ENCODE results near the gene PRKN.

PRKN gene

DNA sequence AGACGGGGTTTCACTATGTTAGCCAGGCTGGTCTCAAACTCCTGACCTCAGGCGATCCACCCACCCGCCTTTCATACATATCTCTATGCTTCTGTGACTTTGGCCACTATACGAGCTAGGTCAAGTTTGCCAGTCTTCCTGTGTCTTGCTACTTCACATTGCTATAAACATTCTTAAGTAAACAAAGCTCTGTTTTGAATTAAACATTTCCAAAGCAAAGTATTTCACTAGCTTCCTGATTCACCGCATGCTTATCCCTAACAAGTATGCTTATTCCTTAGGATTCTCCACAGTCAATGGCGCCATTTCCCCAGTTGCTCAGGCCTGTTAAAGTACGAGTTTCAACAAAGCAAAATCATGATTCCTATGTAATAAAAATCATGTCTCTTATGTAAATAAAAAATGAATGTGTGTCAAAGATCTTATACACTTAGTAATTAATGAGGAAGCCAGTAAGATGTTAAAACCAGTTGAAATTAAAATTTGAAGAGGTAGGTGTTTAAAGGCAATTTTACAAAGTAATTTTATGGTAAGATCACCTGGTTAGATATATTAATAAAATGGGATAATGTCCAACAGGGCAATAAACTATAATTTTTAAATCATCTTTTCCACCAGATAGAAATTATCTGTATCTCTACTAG lies 88.5 kb downstream of the PRKN start:
- DNase-seq (ENCODE audit: low spot score), result no peak
- in situ Hi-C loops (cut with MboI; ENCODE audit: low pct_unique_long_range_greater_than_20kb, low sequenced_read_pairs, unreplicated experiment), result no loop called here
- TF ChIP-seq, protein P1, sequence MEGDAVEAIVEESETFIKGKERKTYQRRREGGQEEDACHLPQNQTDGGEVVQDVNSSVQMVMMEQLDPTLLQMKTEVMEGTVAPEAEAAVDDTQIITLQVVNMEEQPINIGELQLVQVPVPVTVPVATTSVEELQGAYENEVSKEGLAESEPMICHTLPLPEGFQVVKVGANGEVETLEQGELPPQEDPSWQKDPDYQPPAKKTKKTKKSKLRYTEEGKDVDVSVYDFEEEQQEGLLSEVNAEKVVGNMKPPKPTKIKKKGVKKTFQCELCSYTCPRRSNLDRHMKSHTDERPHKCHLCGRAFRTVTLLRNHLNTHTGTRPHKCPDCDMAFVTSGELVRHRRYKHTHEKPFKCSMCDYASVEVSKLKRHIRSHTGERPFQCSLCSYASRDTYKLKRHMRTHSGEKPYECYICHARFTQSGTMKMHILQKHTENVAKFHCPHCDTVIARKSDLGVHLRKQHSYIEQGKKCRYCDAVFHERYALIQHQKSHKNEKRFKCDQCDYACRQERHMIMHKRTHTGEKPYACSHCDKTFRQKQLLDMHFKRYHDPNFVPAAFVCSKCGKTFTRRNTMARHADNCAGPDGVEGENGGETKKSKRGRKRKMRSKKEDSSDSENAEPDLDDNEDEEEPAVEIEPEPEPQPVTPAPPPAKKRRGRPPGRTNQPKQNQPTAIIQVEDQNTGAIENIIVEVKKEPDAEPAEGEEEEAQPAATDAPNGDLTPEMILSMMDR (IDR thresholded peaks at IDR 0.05; ENCODE audit: extremely low read depth, insufficient read depth, missing control alignments), result no peak

DNA sequence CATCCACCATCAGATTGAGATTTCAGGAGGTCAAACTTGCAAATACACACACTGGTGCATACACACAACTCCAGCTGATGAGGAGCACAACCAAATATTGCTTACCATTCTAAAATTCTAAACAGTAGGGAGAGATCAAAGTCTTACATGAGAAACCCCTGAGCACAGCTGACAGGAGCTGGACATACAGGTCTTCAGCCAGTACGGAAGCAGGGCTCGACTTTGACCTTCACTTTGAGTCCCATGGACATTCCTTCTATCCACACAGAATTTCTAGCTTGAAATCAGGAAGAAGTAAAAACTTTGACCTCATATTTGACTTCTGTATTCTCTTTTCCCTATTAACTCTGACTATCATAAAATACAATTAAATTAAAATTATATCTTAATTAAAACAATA lies 90.2 kb downstream of the PRKN start:
- TF ChIP-seq, protein P1 (IDR thresholded peaks at IDR 0.05; ENCODE audit: extremely low read depth, insufficient read depth, missing control alignments), result no peak
- in situ Hi-C loops (cut with MboI; ENCODE audit: low pct_unique_long_range_greater_than_20kb, low sequenced_read_pairs, unreplicated experiment), result no loop called here
- no peak for DNase-seq (ENCODE audit: low spot score)

DNA sequence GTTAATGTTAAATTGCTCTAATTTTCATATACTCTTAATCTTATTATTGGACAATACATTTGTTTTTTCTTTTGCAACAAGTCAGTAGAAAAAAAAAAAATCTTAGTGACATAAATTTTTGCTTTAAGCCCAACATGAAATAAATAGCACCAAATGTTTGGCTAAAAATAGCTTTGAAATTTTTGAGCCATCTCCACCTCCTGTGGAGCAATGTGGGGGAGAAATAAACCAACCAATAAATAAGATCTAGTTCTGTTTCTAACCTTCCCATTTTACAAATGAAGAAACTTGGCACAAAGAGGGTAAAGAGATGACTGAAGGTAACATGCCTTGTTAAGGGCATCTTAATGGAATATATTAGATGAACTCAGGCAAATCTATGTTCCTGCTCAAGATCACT lies 91.4 kb downstream of the PRKN start:
- no peak for DNase-seq (ENCODE audit: low spot score)
- TF ChIP-seq, protein P1 (IDR thresholded peaks at IDR 0.05; ENCODE audit: extremely low read depth, insufficient read depth, missing control alignments), result no peak
- in situ Hi-C loops (cut with MboI; ENCODE audit: low pct_unique_long_range_greater_than_20kb, low sequenced_read_pairs, unreplicated experiment), result no loop called here

DNA sequence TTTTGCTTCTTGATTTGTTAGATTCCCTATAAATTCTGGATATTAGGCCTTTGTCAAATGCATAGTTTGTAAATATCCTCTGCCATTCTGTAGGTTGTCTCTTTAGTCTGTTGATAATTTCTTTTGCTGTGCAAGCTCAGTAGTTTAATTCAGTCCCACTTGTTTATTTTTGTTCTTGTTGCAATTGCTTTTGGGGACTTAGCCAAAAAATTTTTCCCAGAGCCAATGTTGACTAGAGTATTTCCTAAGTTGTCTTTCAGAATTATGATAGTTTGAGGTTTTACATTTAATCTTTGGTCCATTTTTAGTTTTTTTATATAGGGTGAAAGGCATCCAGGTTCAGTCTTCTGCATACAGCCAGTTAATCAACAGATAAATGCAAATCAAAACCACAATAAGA lies 96.0 kb downstream of the PRKN start:
- in situ Hi-C loops (cut with MboI; ENCODE audit: low pct_unique_long_range_greater_than_20kb, low sequenced_read_pairs, unreplicated experiment), result no loop called here
- DNase-seq (ENCODE audit: low spot score), result no peak
- TF ChIP-seq, protein P1 (IDR thresholded peaks at IDR 0.05; ENCODE audit: extremely low read depth, insufficient read depth, missing control alignments), result no peak

DNA sequence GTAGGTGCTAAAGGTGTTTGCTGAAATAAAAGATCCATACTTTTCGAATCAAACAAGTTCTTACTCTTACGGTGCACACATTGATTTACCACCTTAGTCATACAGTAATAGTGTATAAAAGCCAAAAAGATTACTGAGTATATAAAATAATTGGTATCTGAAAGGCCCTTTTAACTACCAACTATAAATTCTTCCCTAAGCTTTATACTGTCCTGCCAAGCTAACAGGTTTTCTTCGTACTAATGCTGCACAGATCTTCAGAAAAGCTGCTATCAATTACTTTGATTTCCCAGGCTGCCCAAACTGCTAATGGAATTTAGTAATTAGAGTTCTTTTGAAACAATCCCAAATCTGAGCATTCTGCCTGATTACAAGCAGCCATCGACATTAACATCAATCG lies 97.5 kb downstream of the PRKN start:
- DNase-seq (ENCODE audit: low spot score), result no peak
- in situ Hi-C loops (cut with MboI; ENCODE audit: low pct_unique_long_range_greater_than_20kb, low sequenced_read_pairs, unreplicated experiment), result no loop called here
- TF ChIP-seq, protein P1 (IDR thresholded peaks at IDR 0.05; ENCODE audit: extremely low read depth, insufficient read depth, missing control alignments), result no peak

DNA sequence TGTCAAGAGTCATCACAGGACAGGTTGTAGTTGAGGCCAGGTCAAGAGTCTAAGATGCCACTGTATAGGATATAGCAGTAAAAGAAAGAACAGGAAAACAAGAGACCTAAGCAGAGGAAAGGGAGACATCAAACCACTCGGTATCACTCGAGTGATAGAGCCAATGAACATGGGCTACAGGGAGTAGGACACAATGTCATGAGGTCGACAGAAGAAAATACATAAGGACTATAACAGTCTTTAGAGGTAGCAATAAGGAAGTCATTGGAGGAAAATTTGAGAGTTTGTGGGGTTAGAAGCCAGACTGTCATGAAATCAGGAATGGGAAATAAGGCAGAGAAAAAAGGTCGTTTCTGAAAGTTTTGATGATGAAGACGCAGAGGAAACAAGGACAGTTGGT lies 99.7 kb downstream of the PRKN start:
- TF ChIP-seq, protein P1 (IDR thresholded peaks at IDR 0.05; ENCODE audit: extremely low read depth, insufficient read depth, missing control alignments), result no peak
- in situ Hi-C loops (cut with MboI; ENCODE audit: low pct_unique_long_range_greater_than_20kb, low sequenced_read_pairs, unreplicated experiment), result no loop called here
- no peak for DNase-seq (ENCODE audit: low spot score)
